Measurements from ENCODE around the gene FGF12.

GRCh38 chr3:192444096-192444790 is 283.1 kb downstream of the FGF12 start:
- TF ChIP-seq ELF4 (IDR thresholded peaks at IDR 0.05) (no peak), BHLHE40 (IDR thresholded peaks at IDR 0.05; ENCODE audit: borderline replicate concordance) (no peak), TARDBP (IDR thresholded peaks at IDR 0.05) (no peak)
